ENCODE measurements around the gene ATXN7L2. TPM values are rescaled to one million over a fixed set of nuclear protein-coding genes. Genes with fewer than 3 reads are reported as not detected.
A peak's percentile ranks its signal among the peaks of the same experiment; 100 is the strongest.

Gene ATXN7L2
- total RNA-seq, 4 donors from 2014 or later = 4.3 to 7.8 (median 4.8) TPM

GRCh38 chr1:109488696-109489095, 5.0 kb downstream of the ATXN7L2 start:
- WGBS, 2 donors = 90 to 93% methylated on average over 12 of the region's 12 CpGs
- no peak for TF ChIP-seq CTCF (IDR thresholded peaks at IDR 0.05)
- no peak for TF ChIP-seq POLR2A (IDR thresholded peaks at IDR 0.05)
- no peak overlapping the region for H3K4me3 ChIP-seq (ENCODE audit: low read depth, poor library complexity, severe bottlenecking)
- DNase-seq (ENCODE audit: low spot score in 2 of 2) = no peak
- intact Hi-C loops (cut with DNase I; ENCODE audit: low total_unique reads) = no loop called here

- TF ChIP-seq POLR2A (IDR thresholded peaks at IDR 0.05) = no peak
- no peak for TF ChIP-seq CTCF (IDR thresholded peaks at IDR 0.05)
- no peak overlapping the region for H3K4me3 ChIP-seq (ENCODE audit: low read depth, poor library complexity, severe bottlenecking)
- intact Hi-C loops (cut with DNase I; ENCODE audit: low total_unique reads) = no loop called here
- WGBS, 2 donors = 84 to 91% methylated on average over 11 of the region's 11 CpGs
- DNase-seq (ENCODE audit: low spot score in 2 of 2) = peak; percentile 54 to 93
Measured at GRCh38 chr1:109490029-109490933, 6.6 kb downstream of the ATXN7L2 start.

GRCh38 chr1:109490934-109491302, 7.2 kb downstream of the ATXN7L2 start:
- WGBS, 2 donors = 85 to 87% methylated on average over 11 of the region's 11 CpGs
- DNase-seq (ENCODE audit: low spot score in 2 of 2) = no peak
- no peak for TF ChIP-seq POLR2A (IDR thresholded peaks at IDR 0.05)
- TF ChIP-seq CTCF (IDR thresholded peaks at IDR 0.05) = no peak
- H3K4me3 ChIP-seq (ENCODE audit: low read depth, poor library complexity, severe bottlenecking) = no peak overlapping the region
- intact Hi-C loops (cut with DNase I; ENCODE audit: low total_unique reads) = no loop called here

GRCh38 chr1:109491372-109491771, 7.7 kb downstream of the ATXN7L2 start:
- intact Hi-C loops (cut with DNase I; ENCODE audit: low total_unique reads) = no loop called here
- WGBS, 2 donors = 90 to 97% methylated on average over 7 to 8 of the region's 8 CpGs
- TF ChIP-seq POLR2A (IDR thresholded peaks at IDR 0.05) = no peak
- TF ChIP-seq CTCF (IDR thresholded peaks at IDR 0.05) = no peak
- H3K4me3 ChIP-seq (ENCODE audit: low read depth, poor library complexity, severe bottlenecking) = no peak overlapping the region
- DNase-seq (ENCODE audit: low spot score in 2 of 2) = no peak

- DNase-seq (ENCODE audit: low spot score in 2 of 2) = no peak
- 65 to 80% methylated on average over 4 of the region's 4 CpGs for WGBS, 2 donors
- intact Hi-C loops (cut with DNase I; ENCODE audit: low total_unique reads) = loop anchor here (2.0 kb wide), 1 partner anchor 40 kb away; no protein-coding TSS in a partner anchor
- TF ChIP-seq CTCF (IDR thresholded peaks at IDR 0.05) (no peak), POLR2A (IDR thresholded peaks at IDR 0.05) (no peak)
- no peak overlapping the region for H3K4me3 ChIP-seq (ENCODE audit: low read depth, poor library complexity, severe bottlenecking)
Measured at GRCh38 chr1:109492779-109493178, 9.1 kb downstream of the ATXN7L2 start.
